ENCODE results near the gene PPARD.

The PPARD gene

DNA sequence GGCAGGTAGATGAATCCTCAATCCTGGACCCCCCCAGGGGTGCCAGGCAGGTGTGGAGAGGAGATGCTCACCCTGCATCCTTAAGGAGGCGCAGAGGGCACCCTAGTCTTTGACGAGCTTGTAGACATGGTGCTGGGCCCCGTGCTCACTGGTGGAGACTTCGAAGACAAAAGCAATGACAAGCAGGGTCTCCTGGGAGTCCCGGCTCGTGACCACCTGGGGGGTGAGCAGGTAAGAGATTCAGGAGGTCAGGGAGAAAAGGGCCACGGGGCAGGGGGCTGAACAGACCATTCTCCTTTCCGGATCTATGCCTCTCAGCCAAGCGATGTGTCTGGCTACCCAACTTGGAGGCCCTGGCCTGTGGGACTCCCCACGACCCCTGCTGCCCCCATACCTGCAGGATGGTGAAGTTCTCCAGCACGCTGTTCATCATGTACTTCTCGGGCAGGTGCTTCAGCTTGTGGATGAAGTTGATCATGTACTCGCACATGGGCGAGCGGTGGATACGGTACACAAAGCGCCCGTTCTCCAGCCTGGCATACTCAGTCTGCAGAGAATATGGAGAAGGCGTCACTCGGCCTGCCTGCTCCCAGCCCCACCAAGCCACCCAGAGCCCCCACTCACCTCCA is 132.7 kb downstream of the PPARD start:
- no peak for DNase-seq

- DNase-seq: no peak
Observed at GRCh38 chr6:35475573-35475972, 133.2 kb downstream of the PPARD start.

DNA sequence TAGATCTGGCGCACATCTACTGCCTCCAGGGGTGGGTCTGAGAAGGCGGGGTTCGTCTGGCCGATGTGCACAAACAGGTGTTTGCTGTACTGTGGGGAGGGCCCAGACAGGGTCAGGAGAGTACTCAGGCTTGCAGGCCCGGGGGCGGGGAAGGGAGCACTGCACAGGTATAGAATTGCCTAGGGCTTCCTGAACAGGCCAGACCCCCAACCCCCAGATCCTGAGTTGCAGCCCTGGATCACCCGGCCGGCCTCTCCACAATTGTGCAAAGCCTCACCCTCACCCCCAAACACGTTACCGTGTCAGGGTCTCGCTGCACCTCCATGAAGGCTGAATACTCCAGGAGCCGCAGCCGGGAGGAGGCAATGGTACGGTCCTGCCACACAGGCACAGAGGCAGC is 133.6 kb downstream of the PPARD start:
- DNase-seq: no peak

DNA sequence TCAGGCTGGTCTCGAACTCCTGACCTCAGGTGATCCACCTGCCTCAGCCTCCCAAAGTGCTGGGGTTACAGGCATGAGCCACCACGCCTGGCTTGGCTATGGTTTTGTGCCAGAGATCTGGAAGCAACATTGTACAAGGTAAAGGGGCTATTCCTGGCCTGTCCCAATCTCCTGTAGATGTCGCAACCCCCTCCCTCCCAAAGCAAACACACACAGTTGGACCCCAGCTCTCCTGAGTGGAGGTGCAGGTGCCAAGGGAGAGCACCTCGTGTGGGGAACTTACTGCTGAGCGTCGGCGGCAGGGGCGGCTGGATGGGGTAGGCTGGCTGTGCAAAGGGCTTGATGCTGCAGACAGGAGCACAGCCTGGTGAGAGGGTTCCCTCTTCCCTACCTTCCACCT is 134.7 kb downstream of the PPARD start:
- no peak for DNase-seq
